BLaER1 (cell line): ENCODE data around the gene SLC22A12.
A peak's percentile ranks its signal among the peaks of the same experiment; 100 is the strongest.

Experiments used
- H3K27ac ChIP-seq: shearing (Covaris generic); formaldehyde crosslinking; 2 replicates; pipeline ENCODE4 v1.8.1; 2022
- H3K27me3 ChIP-seq: shearing (Covaris generic); formaldehyde crosslinking; 2 replicates; pipeline ENCODE4 v1.8.1; 2022
- H3K36me3 ChIP-seq: shearing (Covaris generic); formaldehyde crosslinking; 2 replicates; pipeline ENCODE4 v1.8.1; 2022
- H3K4me1 ChIP-seq: shearing (Covaris generic); formaldehyde crosslinking; 2 replicates; pipeline ENCODE4 v1.8.1; 2022
- H3K4me2 ChIP-seq: shearing (Covaris generic); formaldehyde crosslinking; 2 replicates; pipeline ENCODE4 v1.8.1; 2022
- H3K4me3 ChIP-seq: shearing (Covaris generic); formaldehyde crosslinking; 2 replicates; pipeline ENCODE4 v1.8.1; 2022
- H3K9ac ChIP-seq: shearing (Covaris generic); formaldehyde crosslinking; 2 replicates; pipeline ENCODE4 v1.8.1; 2022
- H3K9me3 ChIP-seq: shearing (Covaris generic); formaldehyde crosslinking; 2 replicates; pipeline ENCODE4 v1.8.1; 2022
- H4K20me1 ChIP-seq: shearing (Covaris generic); formaldehyde crosslinking; 2 replicates; pipeline ENCODE4 v1.8.1; 2022
- Cebpa-rat ChIP-seq: shearing (Covaris generic); IDR thresholded peaks from 2 replicates; pipeline ENCODE4 v1.8.1; 2022

Gene SLC22A12

GRCh38 chr11:64561984-64562722, 28.9 kb upstream of the SLC22A12 start:
- no peak for TF ChIP-seq Cebpa-rat
- H3K4me2 ChIP-seq, result no peak overlapping the region
- no peak overlapping the region for H3K27ac ChIP-seq
- H3K4me1 ChIP-seq, result peaks cover 67% of the 10 kb centered on the region
- H3K36me3 ChIP-seq, result no peaks in the 10 kb centered on the region
- H3K9ac ChIP-seq, result no peak overlapping the region
- H4K20me1 ChIP-seq, result no peaks in the 10 kb centered on the region
- no peak overlapping the region for H3K4me3 ChIP-seq
- no peaks in the 10 kb centered on the region for H3K9me3 ChIP-seq
- no peaks in the 10 kb centered on the region for H3K27me3 ChIP-seq

- no peaks in the 10 kb centered on the region for H3K9me3 ChIP-seq
- H3K4me1 ChIP-seq, result peaks cover 65% of the 10 kb centered on the region
- no peaks in the 10 kb centered on the region for H4K20me1 ChIP-seq
- no peak overlapping the region for H3K27ac ChIP-seq
- no peaks in the 10 kb centered on the region for H3K27me3 ChIP-seq
- no peaks in the 10 kb centered on the region for H3K36me3 ChIP-seq
- TF ChIP-seq Cebpa-rat, result no peak
- no peak overlapping the region for H3K9ac ChIP-seq
- H3K4me3 ChIP-seq, result no peak overlapping the region
- H3K4me2 ChIP-seq, result no peak overlapping the region
Observed at GRCh38 chr11:64562723-64563351, 28.2 kb upstream of the SLC22A12 start.

GRCh38 chr11:64563966-64564365, 27.1 kb upstream of the SLC22A12 start:
- Histone ChIP-seq H3K9me3 (no peaks in the 10 kb centered on the region), H4K20me1 (no peaks in the 10 kb centered on the region), H3K36me3 (no peaks in the 10 kb centered on the region), H3K4me1 (peaks cover 54% of the 10 kb centered on the region), H3K4me3 (no peak overlapping the region), H3K9ac (no peak overlapping the region), H3K27me3 (no peaks in the 10 kb centered on the region), H3K27ac (no peak overlapping the region), H3K4me2 (no peak overlapping the region)
- no peak for TF ChIP-seq Cebpa-rat

GRCh38 chr11:64564419-64564818, 26.6 kb upstream of the SLC22A12 start:
- no peaks in the 10 kb centered on the region for H3K27me3 ChIP-seq
- H3K27ac ChIP-seq, result no peak overlapping the region
- H4K20me1 ChIP-seq, result no peaks in the 10 kb centered on the region
- no peak for TF ChIP-seq Cebpa-rat
- no peak overlapping the region for H3K9ac ChIP-seq
- no peak overlapping the region for H3K4me3 ChIP-seq
- H3K4me1 ChIP-seq, result peaks cover 49% of the 10 kb centered on the region
- no peaks in the 10 kb centered on the region for H3K36me3 ChIP-seq
- no peaks in the 10 kb centered on the region for H3K9me3 ChIP-seq
- peak overlapping the region; percentile 80; the same call in 1 of the 2 replicates for H3K4me2 ChIP-seq

- no peak for TF ChIP-seq Cebpa-rat
- 0 out of 2 replicates have a peak overlapping the region, but pooled peaks have one; percentile 44 for H3K9ac ChIP-seq
- peaks cover 41% of the 10 kb centered on the region for H3K4me1 ChIP-seq
- 0 out of 2 replicates have a peak overlapping the region, but pooled peaks have one; percentile 74 for H3K27ac ChIP-seq
- H4K20me1 ChIP-seq, result no peaks in the 10 kb centered on the region
- H3K9me3 ChIP-seq, result no peaks in the 10 kb centered on the region
- H3K27me3 ChIP-seq, result no peaks in the 10 kb centered on the region
- H3K36me3 ChIP-seq, result no peaks in the 10 kb centered on the region
- no peak overlapping the region for H3K4me3 ChIP-seq
- peak overlapping the region; percentile 80 for H3K4me2 ChIP-seq
Observed at GRCh38 chr11:64564947-64565889, 25.8 kb upstream of the SLC22A12 start.

GRCh38 chr11:64566042-64566914, 24.7 kb upstream of the SLC22A12 start:
- no peaks in the 10 kb centered on the region for H3K36me3 ChIP-seq
- no peaks in the 10 kb centered on the region for H3K27me3 ChIP-seq
- H3K4me2 ChIP-seq, result peak overlapping the region; percentile 80
- peak overlapping the region; percentile 74 for H3K27ac ChIP-seq
- no peaks in the 10 kb centered on the region for H4K20me1 ChIP-seq
- peak overlapping the region; percentile 40; the same call in 1 of the 2 replicates for H3K4me3 ChIP-seq
- no peaks in the 10 kb centered on the region for H3K9me3 ChIP-seq
- peak overlapping the region; percentile 44; the same call in 1 of the 2 replicates for H3K9ac ChIP-seq
- peak; percentile 90 for TF ChIP-seq Cebpa-rat
- peaks cover 37% of the 10 kb centered on the region for H3K4me1 ChIP-seq

- H3K36me3 ChIP-seq, result no peaks in the 10 kb centered on the region
- peak overlapping the region; percentile 80 for H3K4me2 ChIP-seq
- no peak; the same call in 1 of the 2 replicates for TF ChIP-seq Cebpa-rat
- H4K20me1 ChIP-seq, result no peaks in the 10 kb centered on the region
- peaks cover 37% of the 10 kb centered on the region for H3K4me1 ChIP-seq
- H3K4me3 ChIP-seq, result 0 out of 2 replicates have a peak overlapping the region, but pooled peaks have one; percentile 40
- H3K9me3 ChIP-seq, result no peaks in the 10 kb centered on the region
- peak overlapping the region; percentile 74 for H3K27ac ChIP-seq
- peak overlapping the region; percentile 44; the same call in 1 of the 2 replicates for H3K9ac ChIP-seq
- H3K27me3 ChIP-seq, result no peaks in the 10 kb centered on the region
Observed at GRCh38 chr11:64566915-64567891, 23.8 kb upstream of the SLC22A12 start.

GRCh38 chr11:64568041-64568571, 22.9 kb upstream of the SLC22A12 start:
- no peaks in the 10 kb centered on the region for H3K27me3 ChIP-seq
- H3K9me3 ChIP-seq, result no peaks in the 10 kb centered on the region
- no peak overlapping the region for H3K4me3 ChIP-seq
- H4K20me1 ChIP-seq, result no peaks in the 10 kb centered on the region
- no peak overlapping the region; the same call in 1 of the 2 replicates for H3K4me2 ChIP-seq
- peaks cover 37% of the 10 kb centered on the region for H3K4me1 ChIP-seq
- H3K36me3 ChIP-seq, result no peaks in the 10 kb centered on the region
- no peak overlapping the region for H3K9ac ChIP-seq
- no peak for TF ChIP-seq Cebpa-rat
- peak overlapping the region; percentile 74 for H3K27ac ChIP-seq
